Stimulated activated naive B cell treated with anti-CD40 and anti-IgM and Interleukin-4, amounts not matched to agents 10 μg/mL and 1 μg/mL and 100 μg/mL, for 72 hours (primary cell): ENCODE data around the gene CCBE1.

ENCODE experiments used
- ATAC-seq, 2 donors: fragments of 150-1000 bp; cut with Tn5 transposase; replicated peaks; 2 replicates each; pipeline ENCODE4 v1.10.0; 2021; ENCODE audit warnings: moderate library complexity in 1 of 2
- DNase-seq: peaks from one replicate; pipeline ENCODE4 v3.0.0; 2021
- H3K27ac Mint-ChIP-seq: one replicate; pipeline ENCODE4 v1.8.0; 2022; ENCODE audit warnings: mild to moderate bottlenecking, mixed read lengths
- H3K27me3 Mint-ChIP-seq, 2 donors: one replicate each; pipeline ENCODE4 v1.8.0; 2022; ENCODE audit warnings: mixed read lengths in 2 of 2
- H3K36me3 Mint-ChIP-seq, 2 donors: one replicate each; pipeline ENCODE4 v1.8.0; 2022; ENCODE audit warnings: mixed read lengths in 2 of 2, mild to moderate bottlenecking in 1 of 2
- H3K4me1 Mint-ChIP-seq, 2 donors: one replicate each; pipeline ENCODE4 v1.8.0; 2022; ENCODE audit warnings: mixed read lengths in 2 of 2, mild to moderate bottlenecking in 1 of 2
- H3K4me3 Mint-ChIP-seq, 2 donors: one replicate each; pipeline ENCODE4 v1.8.0; 2022; ENCODE audit warnings: mild to moderate bottlenecking in 2 of 2, mixed read lengths in 2 of 2, moderate library complexity in 1 of 2
- H3K9me3 Mint-ChIP-seq, 2 donors: one replicate each; pipeline ENCODE4 v1.8.0; 2022; ENCODE audit warnings: mixed read lengths in 2 of 2, mild to moderate bottlenecking in 1 of 2

The CCBE1 gene

DNA sequence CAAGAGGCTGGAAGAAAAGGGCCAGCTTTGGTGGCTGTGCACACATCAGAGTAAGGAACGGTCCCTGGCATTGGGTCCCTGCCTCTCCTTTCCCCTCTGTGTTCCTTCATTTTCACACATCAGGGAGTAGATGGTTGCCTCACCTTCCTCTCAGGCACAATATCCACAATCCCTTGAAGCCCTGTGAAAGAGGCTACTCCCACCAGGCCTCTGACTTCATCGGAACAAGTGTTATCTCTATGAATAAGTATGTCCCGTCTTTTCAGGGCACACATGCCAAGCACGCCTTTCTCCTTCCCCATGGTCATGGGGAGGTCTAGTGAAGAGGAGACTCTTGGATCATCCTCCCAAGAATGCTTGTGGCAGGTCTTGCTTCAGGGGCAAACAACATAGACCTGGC is 277.0 kb downstream of the CCBE1 start:
- no peak for ATAC-seq
- no peaks in the 10 kb centered on the region for H3K4me1 Mint-ChIP-seq
- no peak overlapping the region for H3K4me3 Mint-ChIP-seq
- H3K9me3 Mint-ChIP-seq, result no peaks in the 10 kb centered on the region
- no peaks in the 10 kb centered on the region for H3K36me3 Mint-ChIP-seq
- peaks cover 24 to 32% of the 10 kb centered on the region in 2 donors for H3K27me3 Mint-ChIP-seq
- no peak overlapping the region for H3K27ac Mint-ChIP-seq
- no peak for DNase-seq

DNA sequence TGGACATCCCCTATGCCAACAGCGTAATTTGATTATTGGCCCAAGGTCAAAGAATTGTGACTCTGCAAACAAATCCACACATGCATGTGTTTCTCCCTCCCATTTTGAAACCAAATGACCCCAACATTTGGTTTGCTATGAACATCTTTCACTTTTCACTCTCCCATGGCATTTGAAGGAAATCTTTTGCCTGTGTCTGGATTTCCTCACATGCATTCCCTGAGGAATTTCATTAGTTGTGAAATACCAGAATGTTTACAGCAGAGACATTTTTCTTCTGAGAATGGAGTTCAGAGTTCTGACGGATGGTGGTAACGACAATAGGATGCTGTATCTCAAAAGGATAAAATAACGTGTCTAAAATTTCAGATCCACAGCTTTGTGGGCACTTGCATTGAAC is 277.8 kb downstream of the CCBE1 start:
- no peaks in the 10 kb centered on the region for H3K36me3 Mint-ChIP-seq
- ATAC-seq (no peak), DNase-seq (no peak)
- peaks cover 31 to 40% of the 10 kb centered on the region in 2 donors for H3K27me3 Mint-ChIP-seq
- H3K4me1 Mint-ChIP-seq, result no peaks in the 10 kb centered on the region
- no peaks in the 10 kb centered on the region for H3K9me3 Mint-ChIP-seq
- no peak overlapping the region for H3K4me3 Mint-ChIP-seq
- no peak overlapping the region for H3K27ac Mint-ChIP-seq

DNA sequence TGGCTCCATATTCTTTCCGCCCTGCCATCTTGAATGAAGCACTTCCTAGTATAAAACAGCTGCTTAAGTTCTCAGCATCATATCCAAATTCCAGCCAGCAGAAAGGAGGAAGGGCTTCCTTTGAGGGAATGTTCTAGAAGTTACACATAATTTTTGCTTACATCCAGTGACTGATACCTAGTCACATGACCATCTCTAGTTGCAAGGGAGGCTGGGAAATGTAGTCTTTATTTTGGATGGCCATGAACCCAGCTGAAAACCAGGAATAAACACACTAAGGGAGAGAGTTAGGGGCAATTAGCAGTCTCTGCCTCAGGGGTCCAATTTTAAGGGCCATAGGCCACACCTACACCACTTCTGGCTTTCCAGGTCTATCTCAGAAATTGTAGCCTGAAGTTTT is 280.4 kb downstream of the CCBE1 start:
- Mint-ChIP-seq H3K36me3 (no peaks in the 10 kb centered on the region), H3K9me3 (no peaks in the 10 kb centered on the region), H3K4me3 (no peak overlapping the region), H3K27me3 (peaks cover 53 to 63% of the 10 kb centered on the region in 2 donors), H3K27ac (no peak overlapping the region), H3K4me1 (no peaks in the 10 kb centered on the region)
- DNase-seq (no peak), ATAC-seq (no peak)

DNA sequence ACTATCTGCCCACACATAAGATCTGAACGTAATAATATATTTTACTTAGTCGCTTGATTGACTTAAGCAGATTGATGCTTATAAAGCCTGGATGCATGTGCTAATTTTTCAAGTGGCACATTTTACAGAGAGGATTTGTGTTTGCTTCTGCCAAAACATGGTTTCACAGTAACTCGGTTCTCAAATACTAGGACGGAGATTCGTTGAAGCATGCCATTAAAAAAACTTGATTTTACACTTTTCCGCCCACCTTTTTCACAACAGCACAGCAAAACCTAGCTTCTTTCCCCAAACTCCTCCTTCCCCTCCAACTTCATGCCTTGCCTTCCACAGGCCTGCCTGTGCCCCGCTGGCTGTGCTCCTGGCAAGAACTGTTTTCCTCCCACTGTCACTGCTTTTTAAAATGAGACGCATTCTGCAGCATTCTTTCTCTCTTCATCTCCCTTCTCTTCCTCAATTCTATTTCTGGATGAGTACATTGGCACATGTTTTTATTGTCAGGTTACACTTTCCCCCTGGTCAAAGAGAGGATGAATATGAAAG is 283.0 kb downstream of the CCBE1 start:
- H3K36me3 Mint-ChIP-seq, result no peaks in the 10 kb centered on the region

DNA sequence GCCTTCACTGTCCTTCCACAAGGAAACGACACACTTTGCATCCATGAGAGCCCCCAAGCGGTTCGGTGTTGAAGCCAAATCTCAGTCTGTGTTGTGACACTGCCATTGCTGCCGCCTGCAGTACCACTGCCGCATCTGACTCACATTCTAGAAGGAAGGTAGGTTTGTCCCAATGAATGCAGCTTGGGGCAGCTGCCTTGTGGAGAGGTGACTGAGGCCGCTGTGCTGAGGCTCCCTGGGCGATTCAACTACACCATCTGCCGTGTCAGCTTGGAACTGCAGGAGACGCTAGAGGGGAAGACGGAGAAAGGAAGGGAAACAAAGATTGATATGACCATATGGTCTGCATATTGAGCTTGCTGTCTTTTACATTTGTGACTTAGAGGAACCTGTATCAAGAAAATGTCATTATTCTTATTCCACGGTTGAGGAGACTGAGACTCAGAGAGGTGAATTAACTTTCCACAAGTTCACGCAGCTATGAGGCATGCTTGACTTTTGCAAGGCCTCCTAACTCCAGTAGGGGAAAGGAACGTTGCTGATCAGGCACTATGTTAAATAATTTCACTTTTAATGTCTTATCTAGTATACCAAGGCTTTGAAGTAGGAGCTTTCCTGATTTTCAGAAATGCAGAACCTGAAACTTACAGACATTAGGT is 294.7 kb downstream of the CCBE1 start:
- H3K27ac Mint-ChIP-seq, result no peak overlapping the region
- ATAC-seq, result peak; percentile 99 to 100
- no peaks in the 10 kb centered on the region for H3K4me1 Mint-ChIP-seq
- no peaks in the 10 kb centered on the region for H3K9me3 Mint-ChIP-seq
- H3K27me3 Mint-ChIP-seq, result peaks cover 4 to 21% of the 10 kb centered on the region in 2 donors
- H3K4me3 Mint-ChIP-seq, result no peak overlapping the region
- no peaks in the 10 kb centered on the region for H3K36me3 Mint-ChIP-seq
- DNase-seq, result peak; percentile 69

More for the DNA sequence above, 283.0 kb downstream of the CCBE1 start:
- Mint-ChIP-seq H3K27ac (no peak overlapping the region), H3K4me1 (no peaks in the 10 kb centered on the region), H3K9me3 (no peaks in the 10 kb centered on the region), H3K4me3 (no peak overlapping the region), H3K27me3 (peaks cover 51 to 57% of the 10 kb centered on the region in 2 donors)
- DNase-seq (no peak), ATAC-seq (no peak)

DNA sequence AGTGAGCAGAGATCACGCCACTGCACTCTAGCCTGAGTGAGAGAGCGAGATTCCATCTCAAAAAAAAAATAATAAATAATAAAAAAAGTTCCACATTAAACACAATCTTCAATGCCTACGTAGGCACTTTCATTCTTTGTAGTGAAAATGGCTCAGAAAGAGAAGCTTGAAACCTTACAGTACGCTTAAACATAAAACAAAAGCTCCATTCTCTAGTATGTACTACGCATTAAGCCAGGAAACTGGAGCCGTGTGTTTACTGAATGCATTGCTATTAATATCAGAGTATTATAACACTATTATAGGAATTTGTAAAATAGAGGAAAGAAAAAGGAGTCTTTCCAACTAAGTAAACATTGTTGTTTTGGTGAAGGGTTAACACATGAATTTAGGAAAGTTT is 296.8 kb downstream of the CCBE1 start:
- H3K4me1 Mint-ChIP-seq, result peaks cover 4 to 8% of the 10 kb centered on the region in 2 donors
- H3K36me3 Mint-ChIP-seq, result no peaks in the 10 kb centered on the region
- peaks cover 15 to 36% of the 10 kb centered on the region in 2 donors for H3K27me3 Mint-ChIP-seq
- DNase-seq (no peak), ATAC-seq (no peak)
- H3K27ac Mint-ChIP-seq, result no peak overlapping the region
- no peaks in the 10 kb centered on the region for H3K9me3 Mint-ChIP-seq
- no peak overlapping the region for H3K4me3 Mint-ChIP-seq

DNA sequence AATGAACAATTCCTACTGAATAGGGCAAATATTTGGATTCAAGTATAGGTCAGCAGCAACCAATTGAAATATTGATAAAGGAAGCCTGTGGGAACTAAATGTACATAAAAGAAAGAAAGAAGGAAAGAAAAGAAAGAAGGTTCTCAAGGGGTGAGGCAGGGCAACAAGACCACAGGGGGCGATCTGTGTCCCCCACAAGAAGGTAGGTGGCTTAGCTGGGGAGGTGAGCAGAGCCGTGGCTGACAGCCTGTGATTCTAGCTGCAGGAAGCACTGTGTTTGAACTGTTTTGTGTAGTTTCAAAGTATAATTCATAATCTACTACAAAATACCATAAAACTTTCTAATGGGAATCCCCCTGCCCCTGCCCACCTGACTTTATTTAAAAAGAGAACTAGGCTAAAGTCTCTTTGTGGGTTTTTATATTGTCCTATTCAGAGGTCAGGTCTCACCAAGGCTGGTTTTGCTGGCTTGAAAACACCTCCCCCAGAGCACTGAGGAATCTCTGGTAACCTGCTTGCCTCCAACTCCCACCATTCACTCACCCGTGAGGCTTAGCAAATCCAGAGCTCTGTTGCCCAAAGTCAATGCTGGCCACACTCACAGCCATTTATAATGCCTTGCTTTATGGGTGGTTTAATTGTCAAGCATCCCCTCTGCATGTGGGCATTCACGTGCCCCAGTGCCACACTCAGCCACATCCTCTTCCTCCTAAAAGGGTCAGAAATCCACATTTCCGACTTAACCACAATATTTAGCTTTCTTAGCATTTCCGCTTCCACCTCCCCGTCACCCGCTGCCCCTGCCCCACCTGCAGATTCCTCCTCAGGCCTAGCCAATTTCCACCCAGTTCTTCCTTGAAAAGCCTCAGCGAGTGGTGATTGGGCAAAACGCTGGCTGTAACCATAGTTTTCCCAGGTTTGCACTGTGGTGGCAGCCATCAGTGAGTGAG is 301.7 kb downstream of the CCBE1 start:
- Mint-ChIP-seq H3K4me3 (no peak overlapping the region), H3K27ac (no peak overlapping the region), H3K4me1 (peaks cover 4 to 8% of the 10 kb centered on the region in 2 donors), H3K36me3 (no peaks in the 10 kb centered on the region), H3K9me3 (no peaks in the 10 kb centered on the region), H3K27me3 (peaks cover 33 to 55% of the 10 kb centered on the region in 2 donors)
- DNase-seq (no peak), ATAC-seq (peak in 1 of 2 donors; percentile 48)

DNA sequence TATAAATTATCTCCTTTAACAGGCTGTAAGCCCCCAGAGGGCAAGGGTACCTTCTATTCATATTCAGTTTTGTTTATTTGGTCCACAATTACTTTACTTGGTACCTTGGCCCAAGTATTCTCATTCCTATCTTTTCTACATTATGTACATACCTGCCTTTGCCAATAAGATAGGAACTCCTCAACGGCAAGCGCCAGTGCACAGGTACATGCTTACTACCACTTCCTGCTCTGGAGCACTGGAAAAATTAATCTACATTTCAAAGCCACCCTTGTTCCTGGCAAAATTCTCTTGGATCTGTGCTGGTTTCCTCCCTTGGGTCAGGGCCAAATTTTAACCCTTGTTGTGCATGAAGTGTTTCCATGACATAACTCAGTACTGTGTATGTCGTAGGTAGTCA is 303.8 kb downstream of the CCBE1 start:
- Mint-ChIP-seq H3K4me3 (no peak overlapping the region), H3K4me1 (peaks cover 4 to 8% of the 10 kb centered on the region in 2 donors), H3K27ac (no peak overlapping the region), H3K27me3 (peaks cover 33 to 49% of the 10 kb centered on the region in 2 donors), H3K36me3 (no peaks in the 10 kb centered on the region), H3K9me3 (no peaks in the 10 kb centered on the region)
- DNase-seq (no peak), ATAC-seq (no peak)

DNA sequence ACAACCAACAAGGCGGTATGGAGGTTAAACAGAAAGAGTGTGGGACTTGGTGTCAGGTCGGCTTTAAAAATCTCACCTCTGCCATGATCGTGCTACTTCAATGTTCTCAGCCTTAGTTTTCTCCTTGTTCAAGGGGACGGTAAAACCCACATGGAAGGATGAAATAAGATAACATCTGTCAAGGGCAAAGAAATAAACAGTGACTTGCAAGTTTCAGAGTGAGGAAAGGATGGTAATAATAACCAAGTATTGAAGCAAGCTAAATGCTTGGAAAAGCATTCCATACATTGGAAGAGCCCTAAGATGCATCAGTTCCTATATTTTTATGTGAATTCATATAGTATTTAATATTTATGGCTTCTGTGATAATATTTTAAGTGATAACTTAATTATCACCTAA is 308.4 kb downstream of the CCBE1 start:
- no peak for ATAC-seq
- H3K4me3 Mint-ChIP-seq, result no peak overlapping the region
- no peaks in the 10 kb centered on the region for H3K4me1 Mint-ChIP-seq
- H3K36me3 Mint-ChIP-seq, result no peaks in the 10 kb centered on the region
- no peak overlapping the region for H3K27ac Mint-ChIP-seq
- peaks cover 14 to 17% of the 10 kb centered on the region in 2 donors for H3K27me3 Mint-ChIP-seq
- no peak for DNase-seq
- no peaks in the 10 kb centered on the region for H3K9me3 Mint-ChIP-seq

DNA sequence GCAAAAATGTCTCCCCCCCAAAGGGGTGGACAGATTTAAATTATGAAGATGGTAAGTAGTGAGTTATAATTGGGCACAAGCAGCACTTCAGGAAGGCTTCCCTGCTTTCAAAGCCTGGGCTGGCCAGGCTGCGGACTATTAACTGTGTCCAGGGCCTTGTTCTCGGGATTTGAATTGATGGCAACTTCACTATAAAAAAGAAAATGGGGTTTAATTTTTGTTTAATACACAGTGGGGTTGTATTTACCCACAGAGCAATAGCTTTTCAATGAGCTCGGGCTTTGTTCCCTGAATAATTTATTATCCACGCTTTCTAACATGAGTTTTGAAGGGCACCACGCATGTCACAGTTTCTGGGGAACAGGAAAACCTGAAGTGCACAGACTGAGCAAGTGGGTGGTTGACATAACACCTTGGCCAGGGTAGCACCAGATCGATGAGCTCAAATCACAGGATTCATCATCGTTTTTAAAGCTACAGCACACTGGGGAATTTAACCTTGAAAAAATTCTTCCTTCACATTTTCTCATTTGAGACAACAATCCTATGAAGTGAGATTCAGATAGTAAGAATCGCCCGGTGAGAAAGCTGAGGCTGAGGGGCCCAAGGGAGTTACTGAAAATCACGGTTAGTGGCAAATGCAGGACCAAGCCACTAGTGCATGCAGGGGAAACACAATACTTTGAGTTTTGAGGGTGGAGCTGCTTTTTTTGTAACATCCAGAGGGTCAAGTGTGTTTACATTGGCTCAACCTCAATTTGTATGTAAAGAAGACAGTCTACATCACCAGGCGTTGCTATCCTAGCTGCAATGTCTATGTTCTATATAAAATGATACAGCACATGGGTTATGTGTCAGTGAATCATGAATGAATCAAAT is 309.3 kb downstream of the CCBE1 start:
- no peaks in the 10 kb centered on the region for H3K4me1 Mint-ChIP-seq
- H3K9me3 Mint-ChIP-seq, result no peaks in the 10 kb centered on the region
- peaks cover 14 to 17% of the 10 kb centered on the region in 2 donors for H3K27me3 Mint-ChIP-seq
- DNase-seq (no peak), ATAC-seq (no peak)
- H3K27ac Mint-ChIP-seq, result no peak overlapping the region
- no peak overlapping the region for H3K4me3 Mint-ChIP-seq
- no peaks in the 10 kb centered on the region for H3K36me3 Mint-ChIP-seq

DNA sequence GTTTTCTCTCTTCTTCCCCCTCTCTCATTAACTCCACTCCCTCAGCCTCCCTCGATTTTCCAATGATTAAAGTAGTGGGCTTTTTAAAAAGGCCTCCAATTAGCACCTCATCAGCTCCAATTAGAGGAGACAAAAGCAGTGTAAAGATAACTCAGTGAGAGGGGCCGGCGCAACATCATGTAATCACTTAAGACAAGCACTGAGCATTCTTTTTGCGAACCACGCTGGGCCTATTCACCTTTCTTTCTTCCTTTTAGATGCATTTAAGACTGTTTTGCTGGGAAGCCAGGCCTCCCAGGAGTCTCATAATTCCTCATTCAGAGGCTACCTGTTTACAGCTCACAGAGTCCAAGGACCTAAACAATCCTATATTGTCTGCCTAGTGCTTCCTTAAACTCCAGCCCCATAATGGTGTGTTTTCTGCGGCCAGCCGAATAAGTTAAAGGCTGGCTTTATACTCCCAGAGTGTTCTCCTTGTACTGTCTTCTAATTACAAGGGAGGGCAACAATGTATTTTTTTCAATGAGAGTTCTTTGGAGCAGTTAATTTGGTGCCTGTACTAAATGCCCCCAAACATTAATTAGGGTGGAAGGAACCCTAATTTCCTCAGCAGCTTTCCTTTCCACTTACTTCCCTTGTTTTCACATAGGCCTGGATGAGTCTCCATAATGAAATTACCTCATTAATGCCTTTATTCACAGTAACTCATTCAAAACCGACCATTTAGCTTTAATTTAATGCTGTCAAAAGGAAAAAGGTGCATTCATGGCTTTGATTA is 310.1 kb downstream of the CCBE1 start:
- Mint-ChIP-seq H3K4me3 (no peak overlapping the region), H3K27me3 (peaks cover 8 to 10% of the 10 kb centered on the region in 2 donors), H3K4me1 (no peaks in the 10 kb centered on the region), H3K36me3 (no peaks in the 10 kb centered on the region), H3K9me3 (no peaks in the 10 kb centered on the region), H3K27ac (no peak overlapping the region)
- DNase-seq (no peak), ATAC-seq (no peak)

DNA sequence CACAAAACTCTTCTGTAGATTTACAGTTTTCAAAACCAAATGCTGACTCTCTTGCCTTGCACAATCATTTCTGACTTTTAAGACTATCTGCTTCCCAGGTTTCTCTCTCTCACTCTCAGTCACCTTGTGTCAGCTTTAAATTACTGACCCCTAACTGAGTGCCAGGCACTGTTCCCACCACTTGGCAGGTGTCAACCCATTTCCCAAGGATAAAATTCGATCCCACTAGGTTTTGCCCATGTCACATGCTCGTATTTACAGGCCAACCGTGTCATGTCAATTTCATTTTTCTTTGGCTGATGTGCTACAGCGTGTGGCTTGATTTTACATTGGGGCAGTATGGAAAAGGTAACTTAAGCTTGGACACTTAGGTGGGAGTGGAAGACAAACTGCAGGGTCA is 312.0 kb downstream of the CCBE1 start:
- Mint-ChIP-seq H3K27me3 (peaks cover 0 to 9% of the 10 kb centered on the region in 2 donors), H3K27ac (no peak overlapping the region), H3K9me3 (no peaks in the 10 kb centered on the region), H3K4me3 (no peak overlapping the region), H3K4me1 (no peaks in the 10 kb centered on the region), H3K36me3 (no peaks in the 10 kb centered on the region)
- DNase-seq, result no peak
- ATAC-seq, result no peak

DNA sequence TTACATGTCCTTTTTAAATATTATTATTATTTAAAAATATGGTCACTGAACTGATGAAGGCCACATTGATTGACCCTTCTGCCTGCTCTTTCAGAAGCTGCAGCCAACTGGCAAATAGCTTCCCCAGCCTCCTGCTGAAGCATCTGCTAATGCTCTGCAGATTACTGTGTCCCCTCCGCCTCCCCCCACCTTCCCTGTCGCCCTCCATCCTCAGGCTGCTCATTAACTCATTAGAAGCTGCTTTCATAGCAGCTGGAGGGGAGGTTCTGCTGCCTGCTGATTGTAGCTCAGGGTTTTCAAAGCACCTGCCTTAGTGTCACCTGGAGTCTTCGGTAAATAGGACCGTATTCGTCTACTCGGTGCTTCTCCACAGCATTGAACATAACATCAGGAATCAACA is 313.4 kb downstream of the CCBE1 start:
- Mint-ChIP-seq H3K36me3 (no peaks in the 10 kb centered on the region), H3K27me3 (peaks cover 5 to 18% of the 10 kb centered on the region in 2 donors), H3K9me3 (no peaks in the 10 kb centered on the region), H3K4me3 (no peak overlapping the region), H3K27ac (no peak overlapping the region), H3K4me1 (no peaks in the 10 kb centered on the region)
- no peak for DNase-seq
- ATAC-seq, result no peak
